ENCODE results near the gene TMUB2.
"Not testable (repeated sequence)": the region's sequence is repeated elsewhere in the genome, so short reads cannot be mapped to it uniquely, and the experiment has no call there.

Gene TMUB2

GRCh38 chr17:44219616-44220212 is 32.9 kb downstream of the TMUB2 start, which contains the start of gene UBTF:
UBTF (minus strand) TSS chr17:44219675; CDS start chr17:44218229, 1,446 bp downstream.
- DNase-seq: peak; percentile 62

DNA sequence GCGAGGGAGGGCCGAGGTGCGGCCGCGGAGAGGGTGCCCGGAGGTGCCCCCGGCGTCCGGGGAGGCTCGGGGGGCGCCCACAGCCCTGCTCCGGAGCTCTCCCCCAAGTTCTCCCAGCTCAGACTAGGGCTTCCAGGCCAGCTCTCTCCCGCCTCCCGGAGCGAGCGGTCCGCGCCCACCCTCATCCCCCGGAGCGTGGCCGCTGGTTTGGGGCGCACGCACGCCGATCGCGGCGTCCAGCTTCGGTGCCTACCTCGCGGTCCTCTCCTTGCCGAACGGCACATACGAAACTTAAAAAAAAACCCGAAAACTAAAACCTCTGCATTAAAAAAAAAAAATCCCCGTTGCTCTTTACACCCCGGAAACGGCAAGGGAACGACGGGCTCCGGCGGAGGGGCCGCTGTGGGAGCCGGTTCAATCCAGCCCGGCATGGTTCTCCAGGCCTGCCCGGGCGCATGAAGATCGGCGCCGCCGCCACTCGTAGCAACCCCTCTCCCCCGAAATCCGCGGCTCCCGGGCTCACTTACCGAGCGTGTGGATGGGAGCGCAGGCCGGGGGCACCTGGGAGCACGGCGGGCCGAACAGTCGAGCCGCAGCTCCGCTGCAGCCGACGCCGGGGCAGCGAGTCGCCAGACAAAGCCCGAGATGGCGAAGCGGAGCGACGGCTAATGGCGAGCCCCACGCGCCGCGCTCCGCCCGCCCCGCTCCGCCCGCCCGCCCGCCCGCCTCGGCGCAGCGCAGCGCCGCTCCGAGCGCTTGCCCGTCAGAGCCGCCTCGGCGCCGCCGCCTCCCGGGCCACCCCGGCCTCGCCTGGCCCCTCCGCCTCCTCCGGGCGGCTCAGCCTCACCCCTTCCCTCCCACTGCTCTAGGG is 33.7 kb downstream of the TMUB2 start:
- peak; percentile 38 for DNase-seq

DNA sequence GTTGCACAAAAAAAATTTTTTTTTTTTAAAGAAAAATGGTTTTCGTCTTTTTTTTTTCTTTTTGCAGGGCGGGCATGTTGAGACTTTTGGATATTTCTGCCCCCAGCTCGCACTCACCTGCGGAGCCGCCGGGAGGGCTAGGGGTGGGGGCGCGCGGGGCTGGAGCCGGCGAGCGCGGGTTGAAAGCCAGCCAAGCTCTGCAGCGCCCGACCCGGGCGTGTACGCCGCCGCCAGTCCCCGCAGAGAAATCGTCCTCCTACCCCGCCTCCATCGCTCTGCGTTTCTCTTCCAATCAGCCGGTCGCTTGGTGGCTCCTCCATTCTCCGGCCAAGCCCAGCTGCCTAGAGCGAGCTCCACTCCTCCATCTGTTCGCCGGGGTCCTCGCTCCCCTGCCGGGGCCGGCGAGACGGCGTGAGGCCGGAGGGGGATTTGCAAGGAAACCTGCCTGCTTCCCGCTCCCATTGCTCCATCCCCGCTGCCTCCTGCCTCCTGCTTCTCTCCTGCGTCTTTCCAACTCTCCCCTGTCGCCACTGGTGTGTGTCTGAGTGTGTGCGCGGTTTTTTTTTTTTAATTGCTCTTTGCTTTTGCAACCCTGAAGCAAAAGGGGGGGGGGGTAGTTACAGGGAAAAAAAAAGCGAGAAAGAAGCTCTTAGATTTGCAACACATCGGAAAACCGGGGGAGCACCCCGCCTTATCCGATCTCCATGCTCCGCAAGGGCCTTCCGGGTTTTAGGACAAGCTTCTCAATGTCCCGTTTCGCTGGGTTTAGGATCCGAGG is 34.5 kb downstream of the TMUB2 start:
- DNase-seq: peak; percentile 46

GRCh38 chr17:44221862-44222111 is 35.0 kb downstream of the TMUB2 start:
- DNase-seq: no peak

DNA sequence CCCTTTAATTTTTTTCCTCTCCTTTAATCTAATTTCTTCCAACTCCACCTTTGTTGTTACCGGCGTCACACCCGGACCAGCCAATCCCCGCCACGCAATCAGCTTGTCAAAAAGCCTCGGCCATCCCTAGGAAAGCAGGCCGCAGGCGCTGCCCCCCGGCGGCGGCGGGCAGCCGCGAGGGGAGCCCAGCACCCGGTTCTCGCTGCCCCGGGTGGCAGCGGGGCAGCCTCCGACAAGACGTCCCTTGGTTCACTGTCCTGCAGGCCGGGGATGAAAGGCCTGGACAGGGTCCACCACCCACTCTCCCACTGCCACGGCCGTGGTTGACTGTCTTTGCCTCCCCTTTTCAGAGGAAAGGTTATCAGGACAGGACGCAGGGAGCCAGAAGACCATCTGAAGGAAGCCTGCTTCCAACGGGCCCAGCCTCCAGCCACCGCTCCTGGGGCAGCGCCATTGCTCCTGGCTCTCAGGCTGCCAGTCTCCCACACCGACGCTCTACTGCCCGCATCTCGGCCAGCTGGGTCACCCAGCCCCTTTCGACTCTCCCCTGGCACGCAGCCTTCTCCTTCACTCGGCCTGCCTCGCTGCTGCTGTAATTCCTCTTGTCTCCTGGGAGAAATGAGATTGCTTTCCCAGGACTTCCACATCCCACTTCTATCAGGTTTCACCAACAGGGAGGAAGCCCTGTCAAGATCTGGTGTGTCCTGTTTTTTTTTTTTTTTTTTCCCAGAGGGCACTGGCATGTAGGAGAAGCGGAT is 35.5 kb downstream of the TMUB2 start:
- DNase-seq: no peak

DNA sequence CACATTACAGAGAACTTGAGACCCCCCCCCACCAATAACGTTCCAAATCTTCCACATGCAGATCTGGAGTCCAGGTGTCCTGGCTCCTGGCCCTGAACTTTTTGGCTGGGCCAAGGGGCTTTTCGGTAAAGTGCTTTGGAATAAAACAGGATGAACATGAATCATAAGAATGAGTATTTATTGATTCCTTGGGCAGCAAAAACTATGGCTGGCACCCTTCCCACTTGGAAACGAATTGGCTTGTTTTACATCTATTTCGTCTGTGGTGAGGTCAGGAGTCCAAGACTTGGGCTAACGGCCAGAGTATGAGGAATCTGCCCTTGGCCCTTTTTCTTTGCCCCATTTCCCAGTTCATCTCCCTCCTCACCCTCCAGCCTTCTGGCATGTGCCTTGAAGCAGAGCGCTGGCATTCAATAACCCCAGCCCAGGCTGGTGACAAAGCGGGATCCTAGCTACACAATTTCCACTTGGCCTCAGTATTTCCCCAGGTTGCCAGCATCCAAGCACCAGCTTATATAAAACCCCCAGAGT is 36.8 kb downstream of the TMUB2 start:
- DNase-seq: no peak

- DNase-seq: no peak
Observed at GRCh38 chr17:44229090-44229489, 42.3 kb downstream of the TMUB2 start.

GRCh38 chr17:44230140-44230539 is 43.4 kb downstream of the TMUB2 start:
- no peak for DNase-seq

DNA sequence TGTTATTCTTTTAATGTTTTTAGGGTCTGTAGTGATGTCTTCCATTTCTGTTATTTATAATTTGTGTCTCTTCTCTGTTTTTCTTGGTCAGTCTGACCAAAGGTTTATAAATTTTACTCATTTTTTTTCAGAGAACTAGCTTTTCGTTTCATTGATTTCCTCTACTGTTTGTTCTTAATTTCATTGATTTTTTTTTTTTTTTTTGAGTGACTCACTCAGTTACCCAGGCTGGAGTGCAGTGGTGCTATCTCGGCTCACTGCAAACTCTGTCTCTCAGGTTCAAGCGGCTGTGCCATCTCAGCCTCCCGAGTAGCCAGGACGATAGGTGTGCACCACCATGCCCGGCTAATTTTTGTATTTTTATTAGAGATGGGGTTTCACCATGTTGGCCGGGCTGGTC is 45.3 kb downstream of the TMUB2 start:
- no peak for DNase-seq

GRCh38 chr17:44233582-44233981 is 46.8 kb downstream of the TMUB2 start:
- DNase-seq: no peak

DNA sequence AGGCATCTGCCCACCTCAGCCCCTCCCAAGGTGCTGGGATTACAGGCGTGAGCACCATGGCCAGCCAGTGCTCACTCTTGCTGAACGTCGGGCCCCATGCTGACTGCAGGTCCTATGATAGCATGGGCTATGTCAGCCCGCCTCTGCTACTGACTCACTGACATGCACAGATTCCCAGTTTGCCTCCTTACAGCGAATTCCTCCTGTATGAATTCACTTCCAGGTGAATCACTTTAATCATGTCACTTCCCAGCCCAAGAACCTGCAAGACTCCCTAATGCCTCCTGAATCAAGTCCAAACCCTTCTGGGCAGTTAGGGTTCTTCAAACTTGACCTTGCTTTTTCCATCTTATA is 48.8 kb downstream of the TMUB2 start:
- DNase-seq: no peak

DNA sequence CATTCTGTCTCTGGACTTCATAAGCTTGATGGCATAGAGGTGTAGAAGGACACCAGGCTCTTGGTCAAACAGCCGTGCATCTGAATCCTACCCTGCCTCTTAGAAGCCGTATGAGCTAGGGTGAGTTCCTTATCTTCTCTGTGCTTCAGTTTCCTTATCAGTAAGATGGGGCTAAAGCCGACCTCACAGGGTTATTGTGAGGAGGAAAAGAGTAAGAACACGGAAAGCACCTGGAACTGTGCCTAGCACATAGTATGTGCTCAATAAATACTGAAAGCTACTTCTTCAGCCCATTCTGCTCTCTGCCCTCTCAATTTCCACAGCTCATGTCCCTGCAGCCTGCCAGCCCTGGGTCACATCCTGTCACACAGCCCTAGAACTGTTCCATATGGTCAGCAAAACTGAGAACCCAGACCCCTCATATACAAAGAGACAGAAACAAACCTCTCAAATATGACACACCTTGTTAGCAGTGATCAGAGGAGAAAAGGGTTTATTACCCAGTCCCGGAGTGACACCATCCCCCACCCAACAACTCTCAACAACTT is 49.7 kb downstream of the TMUB2 start:
- no peak for DNase-seq

GRCh38 chr17:44237886-44238285 is 51.1 kb downstream of the TMUB2 start:
- not testable (repeated sequence) for DNase-seq

- no peak for DNase-seq
Observed at GRCh38 chr17:44241106-44241624, 54.4 kb downstream of the TMUB2 start.

Measured in activated CD4-positive, alpha-beta T cell treated with anti-CD3 and anti-CD28 coated beads for 1 hour (primary cell).